A549 (cell line): Measurements from ENCODE around the gene NPW.

Source experiments
- CHD4 ChIP-seq: fragments of 200-600 bp; sonication (generic); IDR thresholded peaks from 2 replicates; pipeline ENCODE4 v1.6.1; 2016; ENCODE audit warnings: antibody characterized with exemption, mild to moderate bottlenecking, borderline replicate concordance
- EP300 ChIP-seq, 2 experiments: fragments of >200 bp; sonication (Bioruptor Twin); formaldehyde crosslinking; IDR thresholded peaks; 2 replicates in 1 of 2; 3 replicates in 1 of 2; pipeline ENCODE4 v1.6.1; 2016 to 2017
- HDAC2 ChIP-seq: fragments of 200-600 bp; sonication (generic); IDR thresholded peaks from 2 replicates; pipeline ENCODE4 v1.6.1; 2016
- POLR2A ChIP-seq: IDR thresholded peaks from 2 replicates; pipeline ENCODE4 v1.6.1; 2012; ENCODE audit warnings: mild to moderate bottlenecking, low read length
- REST ChIP-seq: fragments of 200-600 bp; sonication (generic); IDR thresholded peaks from 2 replicates; pipeline ENCODE4 v1.6.1; 2016; ENCODE audit warnings: antibody characterized with exemption, mild to moderate bottlenecking, moderate library complexity
- RFX5 ChIP-seq: fragments of 450-650 bp; IDR thresholded peaks from 2 replicates; pipeline ENCODE4 v1.7.1; 2014; ENCODE audit warnings: antibody characterized with exemption, mild to moderate bottlenecking, moderate library complexity
- SMC3 ChIP-seq: fragments of >200 bp; sonication (Bioruptor Twin); formaldehyde crosslinking; IDR thresholded peaks from 3 replicates; pipeline ENCODE4 v1.6.1; 2018; ENCODE audit warnings: inconsistent platforms
- USF2 ChIP-seq: fragments of 450-650 bp; IDR thresholded peaks from 2 replicates; pipeline ENCODE4 v1.6.1; 2014; ENCODE audit warnings: antibody characterized with exemption
- TF ChIP-seq, protein P1 (sequence below): fragments of >200 bp; sonication (Bioruptor Twin); formaldehyde crosslinking; IDR thresholded peaks from 3 replicates; pipeline ENCODE4 v1.5.1; 2016
- TF ChIP-seq, protein P2 (sequence below): fragments of 250-450 bp; sonication (Bioruptor Pico); IDR thresholded peaks from 2 replicates; pipeline ENCODE4 v1.5.0; 2021; ENCODE audit warnings: mild to moderate bottlenecking, moderate library complexity, borderline replicate concordance

GRCh38 chr16:2053897-2054296 is 34.3 kb downstream of the NPW start:
- TF ChIP-seq RFX5 (no peak), HDAC2 (no peak), SMC3 (no peak), REST (no peak), POLR2A (no peak), CHD4 (no peak), USF2 (no peak), EP300 (IDR thresholded peaks at IDR 0.05) (no peak)
- TF ChIP-seq, protein P1, sequence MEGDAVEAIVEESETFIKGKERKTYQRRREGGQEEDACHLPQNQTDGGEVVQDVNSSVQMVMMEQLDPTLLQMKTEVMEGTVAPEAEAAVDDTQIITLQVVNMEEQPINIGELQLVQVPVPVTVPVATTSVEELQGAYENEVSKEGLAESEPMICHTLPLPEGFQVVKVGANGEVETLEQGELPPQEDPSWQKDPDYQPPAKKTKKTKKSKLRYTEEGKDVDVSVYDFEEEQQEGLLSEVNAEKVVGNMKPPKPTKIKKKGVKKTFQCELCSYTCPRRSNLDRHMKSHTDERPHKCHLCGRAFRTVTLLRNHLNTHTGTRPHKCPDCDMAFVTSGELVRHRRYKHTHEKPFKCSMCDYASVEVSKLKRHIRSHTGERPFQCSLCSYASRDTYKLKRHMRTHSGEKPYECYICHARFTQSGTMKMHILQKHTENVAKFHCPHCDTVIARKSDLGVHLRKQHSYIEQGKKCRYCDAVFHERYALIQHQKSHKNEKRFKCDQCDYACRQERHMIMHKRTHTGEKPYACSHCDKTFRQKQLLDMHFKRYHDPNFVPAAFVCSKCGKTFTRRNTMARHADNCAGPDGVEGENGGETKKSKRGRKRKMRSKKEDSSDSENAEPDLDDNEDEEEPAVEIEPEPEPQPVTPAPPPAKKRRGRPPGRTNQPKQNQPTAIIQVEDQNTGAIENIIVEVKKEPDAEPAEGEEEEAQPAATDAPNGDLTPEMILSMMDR: no peak
- TF ChIP-seq, protein P2, sequence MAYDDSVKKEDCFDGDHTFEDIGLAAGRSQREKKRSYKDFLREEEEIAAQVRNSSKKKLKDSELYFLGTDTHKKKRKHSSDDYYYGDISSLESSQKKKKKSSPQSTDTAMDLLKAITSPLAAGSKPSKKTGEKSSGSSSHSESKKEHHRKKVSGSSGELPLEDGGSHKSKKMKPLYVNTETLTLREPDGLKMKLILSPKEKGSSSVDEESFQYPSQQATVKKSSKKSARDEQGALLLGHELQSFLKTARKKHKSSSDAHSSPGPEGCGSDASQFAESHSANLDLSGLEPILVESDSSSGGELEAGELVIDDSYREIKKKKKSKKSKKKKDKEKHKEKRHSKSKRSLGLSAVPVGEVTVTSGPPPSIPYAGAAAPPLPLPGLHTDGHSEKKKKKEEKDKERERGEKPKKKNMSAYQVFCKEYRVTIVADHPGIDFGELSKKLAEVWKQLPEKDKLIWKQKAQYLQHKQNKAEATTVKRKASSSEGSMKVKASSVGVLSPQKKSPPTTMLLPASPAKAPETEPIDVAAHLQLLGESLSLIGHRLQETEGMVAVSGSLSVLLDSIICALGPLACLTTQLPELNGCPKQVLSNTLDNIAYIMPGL: no peak
